ENCODE data around the gene BOK. TPM values are rescaled to one million over a fixed set of nuclear protein-coding genes. Genes with fewer than 3 reads are reported as not detected.

Gene BOK
- total and polyA plus RNA-seq, 9 of the 15 experiments (the other 6 are each of a cell fraction or from before 2014, with no cell fraction given) = 0.03 to 3.3 (median 2.0) TPM; not detected in 1

DNA sequence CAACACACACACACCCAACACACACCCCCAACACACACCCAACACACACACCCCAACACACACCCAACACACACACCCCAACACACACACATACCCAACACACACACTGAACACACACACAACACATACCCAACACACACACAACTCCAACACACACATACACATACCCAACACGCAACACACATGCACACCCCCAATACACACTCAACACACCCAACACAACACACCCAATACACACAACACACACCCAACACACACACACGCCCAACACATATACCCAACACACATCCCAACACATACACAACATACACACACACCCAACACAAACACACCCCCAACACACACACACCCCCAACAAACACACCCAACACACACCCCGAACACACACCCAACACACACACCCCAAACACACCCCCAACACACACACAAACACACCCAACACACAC, 42.0 kb upstream of the BOK start (continued):
- TF ChIP-seq, protein P1, sequence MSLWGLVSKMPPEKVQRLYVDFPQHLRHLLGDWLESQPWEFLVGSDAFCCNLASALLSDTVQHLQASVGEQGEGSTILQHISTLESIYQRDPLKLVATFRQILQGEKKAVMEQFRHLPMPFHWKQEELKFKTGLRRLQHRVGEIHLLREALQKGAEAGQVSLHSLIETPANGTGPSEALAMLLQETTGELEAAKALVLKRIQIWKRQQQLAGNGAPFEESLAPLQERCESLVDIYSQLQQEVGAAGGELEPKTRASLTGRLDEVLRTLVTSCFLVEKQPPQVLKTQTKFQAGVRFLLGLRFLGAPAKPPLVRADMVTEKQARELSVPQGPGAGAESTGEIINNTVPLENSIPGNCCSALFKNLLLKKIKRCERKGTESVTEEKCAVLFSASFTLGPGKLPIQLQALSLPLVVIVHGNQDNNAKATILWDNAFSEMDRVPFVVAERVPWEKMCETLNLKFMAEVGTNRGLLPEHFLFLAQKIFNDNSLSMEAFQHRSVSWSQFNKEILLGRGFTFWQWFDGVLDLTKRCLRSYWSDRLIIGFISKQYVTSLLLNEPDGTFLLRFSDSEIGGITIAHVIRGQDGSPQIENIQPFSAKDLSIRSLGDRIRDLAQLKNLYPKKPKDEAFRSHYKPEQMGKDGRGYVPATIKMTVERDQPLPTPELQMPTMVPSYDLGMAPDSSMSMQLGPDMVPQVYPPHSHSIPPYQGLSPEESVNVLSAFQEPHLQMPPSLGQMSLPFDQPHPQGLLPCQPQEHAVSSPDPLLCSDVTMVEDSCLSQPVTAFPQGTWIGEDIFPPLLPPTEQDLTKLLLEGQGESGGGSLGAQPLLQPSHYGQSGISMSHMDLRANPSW (CRISPR knock-in tag; IDR thresholded peaks at IDR 0.05) = no peak
- TF ChIP-seq GTF2A2 (tag; IDR thresholded peaks at IDR 0.05) = no peak
- 0 out of 2 replicates have a peak, but pooled peaks have one; percentile 41 for TF ChIP-seq ADNP (tag; IDR thresholded peaks at IDR 0.05)

DNA sequence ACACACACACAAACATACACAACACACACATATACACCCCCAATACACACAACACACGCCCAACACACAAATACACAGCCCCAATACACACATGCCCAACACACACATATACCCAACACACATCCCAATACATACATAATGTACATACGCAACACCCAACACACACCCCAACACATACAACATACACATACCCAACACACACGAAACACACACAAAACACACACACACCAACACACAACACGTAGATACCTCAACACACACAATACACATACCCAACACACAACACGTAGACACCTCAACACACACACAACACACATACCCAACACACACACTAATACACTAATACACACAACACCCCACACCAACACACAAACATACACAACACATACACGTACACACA, 41.2 kb upstream of the BOK start:
- H3K9me1 ChIP-seq (ENCODE audit: control insufficient read depth, insufficient read depth, low read length) = no peaks in the 10 kb centered on the region
- H3K9ac ChIP-seq (ENCODE audit: insufficient read depth in 1 of 2, low read depth in 2 of 2, low read length in 2 of 2) = no peak overlapping the region
- POLR2A ChIA-PET = no interaction called here
- in situ Hi-C loops (cut with MboI) (no loop called here), intact Hi-C loops (cut with micrococcal nuclease) (no loop called here)
- H3K4me1 ChIP-seq (replicated peaks in 1 of 2; ENCODE audit: control insufficient read depth in 2 of 2, insufficient read depth in 2 of 2, low read length in 2 of 2) = no peaks in the 10 kb centered on the region
- H3K9me3 ChIP-seq (replicated peaks; ENCODE audit: control insufficient read depth, insufficient read depth, low read depth, low read length) = no peaks in the 10 kb centered on the region; the same call in 1 of the 2 replicates
- no peak overlapping the region for H3K4me3 ChIP-seq
- no peaks in the 10 kb centered on the region for H4K20me1 ChIP-seq (replicated peaks; ENCODE audit: control insufficient read depth, insufficient read depth, low read length)
- BruUV-seq (replicated peaks) = no TSS peak
- 46% methylated on average over 6 of the region's 6 CpGs for WGBS (ENCODE audit: insufficient coverage, low coverage, missing lambda C conversion rate)
- DNase-seq (ENCODE audit: extremely low read depth in 1 of 4, low spot score in 3 of 4) (no peak), ATAC-seq (no peak), FAIRE-seq (peak; percentile 83)
- H2AFZ ChIP-seq (ENCODE audit: low read depth, low read length) = no peak overlapping the region
- no peaks in the 10 kb centered on the region for H3K27me3 ChIP-seq (ENCODE audit: control insufficient read depth in 2 of 2, insufficient read depth in 2 of 2, low read length in 2 of 2)
- CTCF ChIA-PET (ENCODE audit: low intra/inter-chr PET ratio) = no interaction called here
- no peak overlapping the region for H3K27ac ChIP-seq (ENCODE audit: extremely low read depth, low read depth, low read length)
- H3K4me2 ChIP-seq (ENCODE audit: insufficient read depth, low read length) = no peak overlapping the region
- H3K36me3 ChIP-seq (ENCODE audit: control insufficient read depth, insufficient read depth, low read length) = no peaks in the 10 kb centered on the region
- no peaks in the 10 kb centered on the region for H3K79me2 ChIP-seq (ENCODE audit: control insufficient read depth, insufficient read depth, low read length)
- TF ChIP-seq RBM17 (IDR thresholded peaks at IDR 0.05; ENCODE audit: borderline replicate concordance, low read depth, low read length) (no peak), ZNF507 (tag; conservative IDR thresholded peaks at IDR 0.05) (no peak), ZC3H4 (CRISPR knock-in tag; IDR thresholded peaks at IDR 0.05; ENCODE audit: borderline replicate concordance) (no peak), KHSRP (IDR thresholded peaks at IDR 0.05) (no peak), ZFPM2 (CRISPR knock-in tag; IDR thresholded peaks at IDR 0.05) (no peak), LARP7 (IDR thresholded peaks at IDR 0.05) (0 out of 2 replicates have a peak, but pooled peaks have one; percentile 13), ZNF778 (CRISPR knock-in tag; IDR thresholded peaks at IDR 0.05) (no peak), MYC (IDR thresholded peaks at IDR 0.05; ENCODE audit: low read depth, low read length) (no peak), MYC (CRISPR knock-in tag; IDR thresholded peaks at IDR 0.05; ENCODE audit: borderline replicate concordance, low read depth) (no peak), ETV5 (CRISPR knock-in tag; IDR thresholded peaks at IDR 0.05; ENCODE audit: low read depth) (no peak)
- TF ChIP-seq, protein P2, sequence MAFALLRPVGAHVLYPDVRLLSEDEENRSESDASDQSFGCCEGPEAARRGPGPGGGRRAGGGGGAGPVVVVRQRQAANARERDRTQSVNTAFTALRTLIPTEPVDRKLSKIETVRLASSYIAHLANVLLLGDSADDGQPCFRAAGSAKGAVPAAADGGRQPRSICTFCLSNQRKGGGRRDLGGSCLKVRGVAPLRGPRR (CRISPR knock-in tag; IDR thresholded peaks at IDR 0.05) = no peak
- TF ChIP-seq, protein P3, sequence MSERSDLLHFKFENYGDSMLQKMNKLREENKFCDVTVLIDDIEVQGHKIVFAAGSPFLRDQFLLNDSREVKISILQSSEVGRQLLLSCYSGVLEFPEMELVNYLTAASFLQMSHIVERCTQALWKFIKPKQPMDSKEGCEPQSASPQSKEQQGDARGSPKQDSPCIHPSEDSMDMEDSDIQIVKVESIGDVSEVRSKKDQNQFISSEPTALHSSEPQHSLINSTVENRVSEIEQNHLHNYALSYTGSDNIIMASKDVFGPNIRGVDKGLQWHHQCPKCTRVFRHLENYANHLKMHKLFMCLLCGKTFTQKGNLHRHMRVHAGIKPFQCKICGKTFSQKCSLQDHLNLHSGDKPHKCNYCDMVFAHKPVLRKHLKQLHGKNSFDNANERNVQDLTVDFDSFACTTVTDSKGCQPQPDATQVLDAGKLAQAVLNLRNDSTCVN (CRISPR knock-in tag; IDR thresholded peaks at IDR 0.05) = 0 out of 2 replicates have a peak, but pooled peaks have one; percentile 19

Data from K562 (cell line).